ENCODE data around the gene VAV3. TPM values are rescaled to one million over a fixed set of nuclear protein-coding genes. Genes with fewer than 3 reads are reported as not detected.

The VAV3 gene
- total RNA-seq, 1 experiment from 2014 or later, result 0.57 TPM

DNA sequence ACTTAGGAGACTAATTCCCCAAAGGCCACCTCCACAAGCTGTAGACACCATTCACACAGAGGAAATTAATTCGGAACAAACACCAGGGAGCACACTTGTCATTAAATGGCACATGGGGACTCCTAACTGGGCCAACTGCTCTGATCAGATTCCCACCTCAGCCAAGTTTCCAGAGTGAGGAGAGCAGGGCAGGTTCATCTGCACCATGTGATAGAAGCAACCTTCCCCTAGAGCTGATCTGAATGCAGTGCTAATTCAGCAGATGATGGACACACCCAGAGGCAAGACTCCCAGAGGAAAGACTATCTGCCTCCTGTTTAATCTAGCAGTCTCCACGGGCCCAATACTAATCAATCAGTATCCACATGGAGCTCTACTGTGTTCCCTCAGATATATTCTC, 147.0 kb downstream of the VAV3 start:
- POLR2A ChIA-PET, result no interaction called here
- Mint-ChIP-seq H3K4me3 (ENCODE audit: unreplicated experiment) (no peak overlapping the region), H3K27ac (ENCODE audit: unreplicated experiment) (no peak overlapping the region), H3K4me1 (ENCODE audit: low read depth, unreplicated experiment) (no peaks in the 10 kb centered on the region), H3K27me3 (ENCODE audit: insufficient read depth, unreplicated experiment) (peaks cover 19% of the 10 kb centered on the region), H3K9me3 (ENCODE audit: unreplicated experiment) (peaks cover 5% of the 10 kb centered on the region), H3K36me3 (ENCODE audit: insufficient read depth, unreplicated experiment) (no peaks in the 10 kb centered on the region)
- Histone ChIP-seq H3K4me1 (no peaks in the 10 kb centered on the region), H3K27me3 (replicated peaks; ENCODE audit: control insufficient read depth, insufficient read depth, low read length) (no peaks in the 10 kb centered on the region), H3K4me3 (ENCODE audit: low read depth, low read length) (no peak overlapping the region), H3K9me3 (no peaks in the 10 kb centered on the region), H3K36me3 (ENCODE audit: control insufficient read depth, insufficient read depth, low read length) (no peaks in the 10 kb centered on the region)
- TF ChIP-seq CTCF (IDR thresholded peaks at IDR 0.05; ENCODE audit: insufficient read depth in 1 of 2, low read depth in 1 of 2, low read length in 1 of 2, severe bottlenecking in 1 of 2, unreplicated experiment in 1 of 2), result no peak
- intact Hi-C loops (cut with micrococcal nuclease; ENCODE audit: unreplicated experiment), result no loop called here
- peak in 1 of 2 experiments; percentile 0 for DNase-seq
- BruUV-seq (replicated peaks), result no TSS peak
- CTCF ChIA-PET, result no interaction called here

- ChIA-PET POLR2A (no interaction called here), CTCF (no interaction called here)
- no peaks in the 10 kb centered on the region for H3K9me3 Mint-ChIP-seq (ENCODE audit: unreplicated experiment)
- TF ChIP-seq CTCF (IDR thresholded peaks at IDR 0.05; ENCODE audit: insufficient read depth in 1 of 2, low read depth in 1 of 2, low read length in 1 of 2, severe bottlenecking in 1 of 2, unreplicated experiment in 1 of 2), result no peak
- no peak overlapping the region for H3K4me3 Mint-ChIP-seq (ENCODE audit: unreplicated experiment)
- Histone ChIP-seq H3K27me3 (replicated peaks; ENCODE audit: control insufficient read depth, insufficient read depth, low read length) (no peaks in the 10 kb centered on the region), H3K4me1 (no peaks in the 10 kb centered on the region), H3K9me3 (no peaks in the 10 kb centered on the region), H3K36me3 (ENCODE audit: control insufficient read depth, insufficient read depth, low read length) (no peaks in the 10 kb centered on the region), H3K4me3 (ENCODE audit: low read depth, low read length) (no peak overlapping the region)
- no peaks in the 10 kb centered on the region for H3K4me1 Mint-ChIP-seq (ENCODE audit: low read depth, unreplicated experiment)
- DNase-seq, result no peak
- no peak overlapping the region for H3K27ac Mint-ChIP-seq (ENCODE audit: unreplicated experiment)
- no TSS peak for BruUV-seq (replicated peaks)
- no peaks in the 10 kb centered on the region for H3K36me3 Mint-ChIP-seq (ENCODE audit: insufficient read depth, unreplicated experiment)
- intact Hi-C loops (cut with micrococcal nuclease; ENCODE audit: unreplicated experiment), result no loop called here
- peaks cover 19% of the 10 kb centered on the region for H3K27me3 Mint-ChIP-seq (ENCODE audit: insufficient read depth, unreplicated experiment)
Observed at GRCh38 chr1:107817206-107817605, 147.8 kb downstream of the VAV3 start.

DNA sequence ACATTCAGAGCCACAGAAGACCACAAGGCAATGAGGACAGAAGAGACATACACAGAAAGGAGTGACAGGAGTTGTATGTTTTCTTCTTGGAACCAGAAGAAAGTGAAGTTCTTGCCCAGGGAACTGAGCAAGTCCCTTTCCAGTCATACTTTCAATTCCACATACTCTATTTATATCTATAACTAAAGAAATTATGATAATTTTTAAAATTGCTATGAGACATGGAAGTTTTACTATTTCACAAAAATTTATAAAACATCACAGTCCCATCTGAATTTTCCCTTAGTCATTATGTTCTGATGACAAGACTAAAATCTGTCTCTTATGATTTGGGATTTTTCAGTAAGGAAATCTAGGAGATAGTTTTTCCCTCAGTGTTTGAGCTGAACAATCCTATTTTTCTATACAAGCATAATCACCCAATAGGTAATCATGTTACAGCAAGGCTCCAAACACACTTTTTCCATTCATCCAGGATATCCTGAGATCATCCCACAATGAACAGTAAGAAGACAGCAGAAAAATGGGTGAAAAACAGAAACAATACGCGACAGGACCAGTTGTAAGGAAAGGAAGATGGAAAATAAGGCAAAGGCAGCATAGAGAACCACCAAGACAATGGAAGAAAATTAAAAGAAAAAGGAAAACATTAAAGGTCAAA, 154.6 kb downstream of the VAV3 start:
- no peak overlapping the region for H3K4me3 ChIP-seq (ENCODE audit: low read depth, low read length)

More for the DNA sequence above, 154.6 kb downstream of the VAV3 start:
- no peak overlapping the region for H3K27ac Mint-ChIP-seq (ENCODE audit: unreplicated experiment)
- H3K4me1 Mint-ChIP-seq (ENCODE audit: low read depth, unreplicated experiment), result no peaks in the 10 kb centered on the region
- no peaks in the 10 kb centered on the region for H3K9me3 Mint-ChIP-seq (ENCODE audit: unreplicated experiment)
- no peaks in the 10 kb centered on the region for H3K4me1 ChIP-seq
- ChIA-PET POLR2A (no interaction called here), CTCF (interaction anchor here (0.5 kb wide), 1 partner anchor 316 kb away, joined by 4 read pairs; no protein-coding TSS in a partner anchor)
- no peak for TF ChIP-seq CTCF (IDR thresholded peaks at IDR 0.05; ENCODE audit: insufficient read depth in 1 of 2, low read depth in 1 of 2, low read length in 1 of 2, severe bottlenecking in 1 of 2, unreplicated experiment in 1 of 2)
- BruUV-seq (replicated peaks), result no TSS peak
- H3K27me3 Mint-ChIP-seq (ENCODE audit: insufficient read depth, unreplicated experiment), result peaks cover 11% of the 10 kb centered on the region
- no peak overlapping the region for H3K4me3 Mint-ChIP-seq (ENCODE audit: unreplicated experiment)
- no peak for DNase-seq
- no peaks in the 10 kb centered on the region for H3K9me3 ChIP-seq
- H3K27me3 ChIP-seq (replicated peaks; ENCODE audit: control insufficient read depth, insufficient read depth, low read length), result no peaks in the 10 kb centered on the region
- no peaks in the 10 kb centered on the region for H3K36me3 Mint-ChIP-seq (ENCODE audit: insufficient read depth, unreplicated experiment)
- intact Hi-C loops (cut with micrococcal nuclease; ENCODE audit: unreplicated experiment), result no loop called here
- H3K36me3 ChIP-seq (ENCODE audit: control insufficient read depth, insufficient read depth, low read length), result no peaks in the 10 kb centered on the region

Measured in Caco-2 (cell line).